GM19239 (cell line): Measurements from ENCODE around the gene MED25.

Source experiments
- DNase-seq: peaks from one replicate; pipeline ENCODE4 v3.0.0; 2011; ENCODE audit warnings: low spot score; ENCODE audit not compliant: insufficient read length
- FAIRE-seq: peaks from 2 replicates; lab custom pipeline; 2011; peaks lifted over from hg19 to GRCh38; lab: Jason Lieb, UNC

MED25 gene

DNA sequence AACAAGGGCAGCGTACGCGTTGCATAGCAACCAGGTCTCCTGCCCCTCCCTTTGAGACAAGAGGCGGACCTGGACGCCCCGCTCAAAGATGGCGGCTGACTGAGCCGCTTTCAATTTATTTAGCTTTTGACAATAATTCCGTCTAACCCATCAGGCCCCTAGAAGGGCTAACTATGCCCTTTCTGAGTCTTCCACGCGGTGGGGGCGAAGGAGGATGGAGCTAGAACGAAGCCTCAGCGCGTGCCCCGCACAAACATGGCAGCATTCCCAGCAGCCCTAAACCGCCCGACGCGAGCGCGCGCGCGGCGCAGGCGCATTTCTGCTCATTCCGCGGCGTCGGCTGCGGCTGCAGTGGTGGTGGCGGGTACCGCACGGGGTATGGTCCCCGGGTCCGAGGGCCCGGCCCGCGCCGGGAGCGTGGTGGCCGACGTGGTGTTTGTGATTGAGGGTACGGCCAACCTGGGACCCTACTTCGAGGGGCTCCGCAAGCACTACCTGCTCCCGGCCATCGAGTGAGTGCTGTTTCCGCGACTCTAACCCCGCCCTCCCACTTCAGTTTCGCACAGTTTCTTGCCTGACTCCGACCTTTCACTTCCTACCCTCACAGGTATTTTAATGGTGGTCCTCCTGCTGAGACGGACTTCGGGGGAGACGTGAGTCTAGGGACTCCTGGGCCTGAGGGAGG lies at the start of gene MED25:
Gene MED25 (plus strand): TSS at position 326 of the 685 bp plus-strand sequence. CDS start 53 bp downstream, at position 379.
- DNase-seq (peak; percentile 81), FAIRE-seq (peak; percentile 92)

DNA sequence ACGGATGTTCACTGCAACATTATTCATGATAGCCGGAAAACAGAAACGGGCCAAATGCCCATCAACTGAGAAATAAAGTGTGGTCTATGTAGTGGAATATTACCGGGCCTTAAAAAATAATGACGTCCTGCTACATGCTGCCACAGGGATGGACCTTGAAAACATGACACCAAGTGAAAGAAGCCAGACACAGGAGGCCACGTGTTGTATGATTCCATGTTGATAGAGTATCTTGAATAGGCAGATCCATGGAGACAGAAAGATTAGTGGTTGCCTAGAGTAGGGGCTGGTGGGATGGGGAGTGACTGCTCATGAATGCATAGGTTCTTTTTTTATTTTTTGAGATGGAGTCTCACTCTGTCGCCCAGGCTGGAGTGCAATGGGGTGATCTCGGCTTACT lies 47.6 kb upstream of the MED25 start:
- DNase-seq (no peak), FAIRE-seq (no peak)

DNA sequence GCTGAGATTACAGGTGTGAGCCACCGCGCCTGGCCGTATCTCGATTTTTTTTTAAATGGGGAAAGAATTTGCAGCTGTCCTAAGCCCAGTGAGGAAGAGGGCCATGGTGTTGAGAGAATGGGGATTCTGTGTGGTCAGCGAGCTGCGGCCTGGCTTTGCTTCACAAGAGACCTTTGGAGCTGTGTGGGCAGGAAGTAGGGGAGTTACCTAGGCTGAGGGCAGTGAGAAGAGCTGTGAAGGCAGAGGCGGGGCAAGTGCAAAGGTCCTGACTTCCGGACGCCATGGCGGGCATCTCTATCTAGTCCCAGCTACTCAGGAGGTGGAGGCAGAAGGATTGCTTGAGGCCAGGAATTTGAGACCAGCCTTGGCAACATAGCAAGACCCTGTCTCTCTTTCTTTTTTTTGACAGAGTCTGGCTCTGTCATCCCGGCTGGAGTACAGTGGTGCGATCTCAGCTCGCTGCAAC lies 46.4 kb upstream of the MED25 start:
- FAIRE-seq, result no peak

DNA sequence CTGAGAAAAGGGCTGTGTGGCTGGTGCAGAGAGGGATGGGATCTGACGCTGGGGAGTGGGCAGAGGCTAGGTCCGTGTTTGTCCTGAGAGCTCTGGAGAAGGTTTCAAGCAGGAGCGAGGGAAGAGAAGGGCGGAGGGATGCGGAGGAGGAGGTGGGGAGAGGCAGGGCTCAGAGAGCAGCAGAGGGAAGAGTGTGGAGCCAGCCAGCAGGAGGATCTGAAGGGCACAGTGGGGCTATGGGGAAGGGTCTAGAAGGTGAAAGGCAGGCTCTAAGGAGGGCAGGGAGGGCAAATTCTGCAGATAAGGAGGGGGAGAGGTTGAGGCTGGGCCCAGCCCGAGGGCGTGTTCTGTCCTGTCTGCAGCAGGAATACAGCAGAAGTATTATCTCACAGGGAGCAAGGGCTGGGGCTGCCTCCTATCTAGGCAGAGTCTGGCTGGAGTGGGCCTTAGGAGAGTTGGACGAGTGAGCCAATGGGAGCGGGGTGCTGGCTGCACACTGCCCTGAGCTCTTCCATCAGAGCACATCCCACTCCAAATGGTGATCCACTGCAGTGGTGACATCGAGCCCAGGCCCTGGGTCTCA lies 45.1 kb upstream of the MED25 start:
- FAIRE-seq (no peak), DNase-seq (no peak)

More for the DNA sequence above, 46.4 kb upstream of the MED25 start:
- no peak for DNase-seq

GRCh38 chr19:49773663-49774350 lies 44.3 kb upstream of the MED25 start:
- no peak for FAIRE-seq

GRCh38 chr19:49774969-49775368 lies 43.1 kb upstream of the MED25 start:
- DNase-seq, result no peak
- no peak for FAIRE-seq

More at GRCh38 chr19:49773663-49774350, 44.3 kb upstream of the MED25 start:
- no peak for DNase-seq

- DNase-seq, result no peak
- FAIRE-seq, result no peak
Observed at GRCh38 chr19:49775742-49776370, 42.2 kb upstream of the MED25 start.

GRCh38 chr19:49776371-49776764 lies 41.7 kb upstream of the MED25 start:
- no peak for FAIRE-seq

DNA sequence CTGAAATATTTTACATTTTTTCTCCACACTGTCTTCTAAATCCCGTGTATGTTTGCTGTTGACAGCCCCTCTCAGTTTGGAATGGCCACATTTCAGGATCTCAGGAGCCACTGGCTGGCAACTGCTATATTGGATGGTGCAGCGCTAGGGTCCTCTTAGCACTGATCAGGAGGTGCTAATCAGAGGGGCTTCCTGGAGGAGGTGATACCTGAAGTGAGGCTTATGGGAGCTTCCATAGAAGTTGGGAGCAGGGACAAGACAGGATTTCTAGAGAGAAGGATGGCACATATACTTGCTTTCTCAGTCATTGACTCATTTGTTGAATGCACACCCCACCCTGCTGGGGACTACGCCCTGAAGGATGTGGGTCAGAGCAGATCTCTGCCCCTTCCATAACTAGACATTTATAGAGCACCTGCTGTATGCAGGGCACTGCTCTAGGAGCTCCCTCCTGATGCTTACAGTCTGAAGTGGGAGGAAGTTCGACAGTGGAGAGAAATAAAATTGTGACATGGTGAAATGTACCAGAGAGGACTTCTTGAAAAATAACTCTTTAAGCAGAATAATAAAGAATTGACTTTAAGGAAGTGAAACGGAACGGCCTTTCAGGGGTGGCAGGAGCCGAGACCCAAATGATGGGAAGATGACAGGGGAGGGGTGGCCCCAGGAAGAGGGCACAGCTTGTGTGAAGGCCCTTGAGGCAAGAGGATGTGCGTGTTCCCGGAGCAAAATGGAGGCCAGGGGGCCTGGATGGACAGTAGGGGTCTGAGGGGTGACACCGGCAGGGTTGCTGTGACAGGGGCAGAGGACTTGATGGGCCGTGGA lies 38.1 kb upstream of the MED25 start:
- DNase-seq (no peak), FAIRE-seq (no peak)

More at GRCh38 chr19:49776371-49776764, 41.7 kb upstream of the MED25 start:
- DNase-seq, result no peak

DNA sequence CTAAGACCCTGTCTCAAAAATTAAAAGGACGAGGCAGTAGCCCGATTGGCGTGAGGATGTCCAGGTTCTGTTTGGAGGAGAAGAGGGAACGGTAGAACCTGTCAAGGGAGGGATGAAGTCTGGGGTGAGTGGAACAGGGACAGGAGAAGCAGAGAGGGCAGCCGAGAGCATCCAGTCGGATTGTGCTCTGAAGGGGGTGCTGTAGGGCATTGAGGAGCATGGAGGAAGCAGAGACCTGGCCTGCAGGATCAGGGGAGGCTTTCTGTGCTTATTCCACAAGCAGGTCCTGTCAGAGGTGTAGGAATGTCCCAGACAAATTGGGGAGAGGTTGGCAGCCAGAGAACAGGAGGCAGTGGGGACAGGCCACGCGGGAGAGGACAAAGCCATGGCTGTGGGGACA lies 37.2 kb upstream of the MED25 start:
- DNase-seq (no peak), FAIRE-seq (no peak)

- DNase-seq, result no peak
- no peak for FAIRE-seq
Observed at GRCh38 chr19:49781394-49781793, 36.7 kb upstream of the MED25 start.

DNA sequence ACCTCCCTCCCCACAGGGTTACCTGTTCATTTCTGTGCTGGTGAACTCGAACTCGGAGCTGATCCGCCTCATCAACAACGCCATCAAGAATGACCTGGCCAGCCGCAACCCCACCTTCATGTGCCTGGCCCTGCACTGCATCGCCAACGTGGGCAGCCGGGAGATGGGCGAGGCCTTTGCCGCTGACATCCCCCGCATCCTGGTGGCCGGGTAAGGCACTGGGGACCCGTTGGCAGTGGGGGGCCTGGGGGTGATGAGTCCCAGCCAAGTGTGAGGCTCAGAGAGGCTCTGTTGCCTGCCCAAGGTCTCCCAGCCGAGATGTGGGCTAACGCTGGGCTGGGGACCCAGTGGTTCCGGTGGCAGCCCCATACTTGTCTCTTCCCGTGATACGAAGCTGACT lies 35.6 kb upstream of the MED25 start:
- DNase-seq, result no peak
- no peak for FAIRE-seq

DNA sequence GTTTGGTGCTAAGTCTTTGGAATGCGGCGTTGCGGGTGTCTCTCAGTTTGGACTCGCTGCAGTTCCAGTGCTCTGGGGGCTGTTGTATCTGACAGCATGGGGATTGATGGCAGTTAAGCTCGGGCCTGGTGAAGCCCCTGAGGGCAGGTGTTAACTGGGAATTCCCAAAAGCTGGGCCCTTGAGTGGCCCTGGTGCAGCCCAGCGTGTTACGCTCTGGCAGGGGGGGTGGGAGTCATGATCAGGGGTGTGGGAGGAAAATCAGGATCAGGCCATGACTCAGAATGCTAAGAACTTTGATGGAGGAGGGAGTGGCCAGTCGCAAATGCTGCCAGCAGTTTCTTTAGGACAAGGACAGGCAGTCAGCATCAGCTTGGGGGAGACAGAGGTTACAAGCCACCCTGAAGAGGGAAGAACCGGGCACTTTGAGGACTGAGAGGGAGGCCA lies 31.7 kb upstream of the MED25 start:
- no peak for FAIRE-seq
- no peak for DNase-seq

GRCh38 chr19:49787746-49788145 lies 30.3 kb upstream of the MED25 start:
- FAIRE-seq (no peak), DNase-seq (no peak)

DNA sequence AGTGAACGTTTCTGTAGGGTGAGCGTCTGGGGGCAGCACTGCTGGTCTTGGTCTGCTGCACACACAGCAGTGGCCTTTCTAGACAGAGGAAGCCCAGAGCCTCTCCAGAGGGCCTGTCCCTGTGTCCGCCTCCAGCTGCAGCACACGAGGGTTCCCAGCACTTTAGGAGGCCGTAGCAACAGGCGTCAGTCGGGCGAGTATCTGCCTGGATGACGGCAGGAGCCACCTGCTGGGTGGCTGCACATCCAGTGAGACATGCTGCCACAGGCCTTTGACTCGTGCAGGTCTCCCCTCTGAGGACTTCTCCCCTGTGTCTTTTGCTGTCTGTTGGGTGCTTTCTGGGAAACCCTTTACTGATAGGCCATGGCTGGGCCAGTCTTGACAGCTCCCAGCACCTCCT lies 29.2 kb upstream of the MED25 start:
- no peak for DNase-seq
- FAIRE-seq, result no peak

GRCh38 chr19:49790866-49791265 lies 27.2 kb upstream of the MED25 start:
- FAIRE-seq, result no peak
- no peak for DNase-seq

GRCh38 chr19:49791776-49792445 lies 26.2 kb upstream of the MED25 start:
- no peak for FAIRE-seq
- DNase-seq, result no peak

GRCh38 chr19:49792829-49793560 lies 25.1 kb upstream of the MED25 start:
- DNase-seq (no peak), FAIRE-seq (no peak)

GRCh38 chr19:49793561-49793840 lies 24.6 kb upstream of the MED25 start:
- no peak for DNase-seq
- no peak for FAIRE-seq
